ENCODE measurements around the gene SLC25A51. TPM values are rescaled to one million over a fixed set of nuclear protein-coding genes. Genes with fewer than 3 reads are reported as not detected.

The SLC25A51 gene
- 27.7 and 29.9 TPM in 2 replicates for polyA plus RNA-seq (2011; rRNA removed)
- polyA minus RNA-seq (2011; rRNA and poly(A)+ RNA removed) = 87.6 and 89.6 TPM in 2 replicates

- CTCF ChIA-PET = interaction anchor here (0.7 to 3.2 kb wide), 12 partner anchors 10 to 471 kb away, joined by 3 to 19 read pairs (median 5); no protein-coding TSS in a partner anchor
- Histone ChIP-seq H3K27me3 (ENCODE audit: control insufficient read depth, insufficient read depth, low read length) (no peaks in the 10 kb centered on the region), H3K4me3 (ENCODE audit: low read depth, low read length) (peak within 1 kb of the TSS; percentile 83), H3K9me3 (ENCODE audit: control insufficient read depth, insufficient read depth, low read length) (no peaks in the 10 kb centered on the region; the same call in 1 of the 2 replicates), H3K27ac (ENCODE audit: low read depth, low read length) (peak within 1 kb of the TSS; percentile 67)
- TF ChIP-seq, protein P1, sequence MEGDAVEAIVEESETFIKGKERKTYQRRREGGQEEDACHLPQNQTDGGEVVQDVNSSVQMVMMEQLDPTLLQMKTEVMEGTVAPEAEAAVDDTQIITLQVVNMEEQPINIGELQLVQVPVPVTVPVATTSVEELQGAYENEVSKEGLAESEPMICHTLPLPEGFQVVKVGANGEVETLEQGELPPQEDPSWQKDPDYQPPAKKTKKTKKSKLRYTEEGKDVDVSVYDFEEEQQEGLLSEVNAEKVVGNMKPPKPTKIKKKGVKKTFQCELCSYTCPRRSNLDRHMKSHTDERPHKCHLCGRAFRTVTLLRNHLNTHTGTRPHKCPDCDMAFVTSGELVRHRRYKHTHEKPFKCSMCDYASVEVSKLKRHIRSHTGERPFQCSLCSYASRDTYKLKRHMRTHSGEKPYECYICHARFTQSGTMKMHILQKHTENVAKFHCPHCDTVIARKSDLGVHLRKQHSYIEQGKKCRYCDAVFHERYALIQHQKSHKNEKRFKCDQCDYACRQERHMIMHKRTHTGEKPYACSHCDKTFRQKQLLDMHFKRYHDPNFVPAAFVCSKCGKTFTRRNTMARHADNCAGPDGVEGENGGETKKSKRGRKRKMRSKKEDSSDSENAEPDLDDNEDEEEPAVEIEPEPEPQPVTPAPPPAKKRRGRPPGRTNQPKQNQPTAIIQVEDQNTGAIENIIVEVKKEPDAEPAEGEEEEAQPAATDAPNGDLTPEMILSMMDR (IDR thresholded peaks at IDR 0.05; ENCODE audit: low read depth, low read length) = peak; percentile 94
- peak; percentile 77 for DNase-seq (ENCODE audit: low read depth, low spot score)
- POLR2A ChIA-PET = interaction anchor here (0.8 kb wide), 1 partner anchor 119 kb away, joined by 3 read pairs; the partner anchor contains the start of gene EXOSC3
These were observed at the start of gene SLC25A51 for GRCh38 chr9:37903647-37904444. Gene SLC25A51 (minus strand): TSS chr9:37904127. CDS start chr9:37888550, 15,577 bp downstream.

DNA sequence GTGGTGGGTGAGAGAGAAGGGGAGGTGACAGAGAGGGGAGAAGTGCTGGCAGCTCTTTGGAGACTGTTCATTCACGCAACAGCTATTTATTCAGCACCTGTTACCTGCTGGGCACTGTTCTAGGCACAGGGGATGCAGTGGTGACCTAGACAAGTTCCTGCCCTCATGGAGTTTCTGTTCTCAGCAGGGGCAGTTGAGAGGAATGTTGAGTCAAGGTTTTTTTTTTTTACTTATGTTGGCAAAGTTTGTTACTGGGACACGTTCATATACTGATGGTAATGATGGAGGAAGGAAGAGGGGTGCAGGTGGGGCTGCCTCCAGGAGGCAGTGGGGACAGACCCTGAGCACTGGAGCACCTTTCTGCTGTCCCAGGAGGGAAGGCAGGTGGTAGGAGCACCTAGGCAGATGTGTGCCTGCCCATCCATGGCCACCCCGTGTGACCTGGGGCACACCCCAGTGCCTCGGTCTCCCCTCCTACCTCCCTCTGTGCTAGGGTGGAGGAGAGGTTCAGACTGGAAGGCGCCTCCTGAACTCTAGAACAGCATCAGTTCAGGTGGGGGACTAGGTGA, 49.4 kb upstream of the SLC25A51 start:
- no peak for DNase-seq (ENCODE audit: low read depth, low spot score)
- no peaks in the 10 kb centered on the region for H3K9me3 ChIP-seq (ENCODE audit: control insufficient read depth, insufficient read depth, low read length)
- TF ChIP-seq, protein P1 (IDR thresholded peaks at IDR 0.05; ENCODE audit: low read depth, low read length) = no peak
- CTCF ChIA-PET = no interaction called here
- H3K27me3 ChIP-seq (ENCODE audit: control insufficient read depth, insufficient read depth, low read length) = no peaks in the 10 kb centered on the region
- H3K27ac ChIP-seq (ENCODE audit: low read depth, low read length) = peak overlapping the region; percentile 99
- H3K4me3 ChIP-seq (ENCODE audit: low read depth, low read length) = no peak overlapping the region
- POLR2A ChIA-PET = interaction anchor here (0.5 kb wide), 1 partner anchor 86 kb away, joined by 3 read pairs; no protein-coding TSS in a partner anchor

GRCh38 chr9:37952731-37953130, 48.8 kb upstream of the SLC25A51 start:
- TF ChIP-seq, protein P1 (IDR thresholded peaks at IDR 0.05; ENCODE audit: low read depth, low read length) = no peak
- H3K9me3 ChIP-seq (ENCODE audit: control insufficient read depth, insufficient read depth, low read length) = no peaks in the 10 kb centered on the region
- peak overlapping the region; percentile 99 for H3K27ac ChIP-seq (ENCODE audit: low read depth, low read length)
- POLR2A ChIA-PET = interaction anchor here (0.5 kb wide), 1 partner anchor 86 kb away, joined by 3 read pairs; no protein-coding TSS in a partner anchor
- no peaks in the 10 kb centered on the region for H3K27me3 ChIP-seq (ENCODE audit: control insufficient read depth, insufficient read depth, low read length)
- no peak overlapping the region for H3K4me3 ChIP-seq (ENCODE audit: low read depth, low read length)
- CTCF ChIA-PET = no interaction called here
- DNase-seq (ENCODE audit: low read depth, low spot score) = no peak

GRCh38 chr9:37951671-37952449, 47.9 kb upstream of the SLC25A51 start:
- ChIA-PET CTCF (interaction anchor here (0.5 to 0.6 kb wide), 3 partner anchors 21 to 470 kb away, joined by 3 to 5 read pairs (median 4); no protein-coding TSS in a partner anchor), POLR2A (no interaction called here)
- H3K27ac ChIP-seq (ENCODE audit: low read depth, low read length) = no peak overlapping the region
- no peak for DNase-seq (ENCODE audit: low read depth, low spot score)
- H3K9me3 ChIP-seq (ENCODE audit: control insufficient read depth, insufficient read depth, low read length) = no peaks in the 10 kb centered on the region
- no peaks in the 10 kb centered on the region for H3K27me3 ChIP-seq (ENCODE audit: control insufficient read depth, insufficient read depth, low read length)
- no peak overlapping the region for H3K4me3 ChIP-seq (ENCODE audit: low read depth, low read length)
- TF ChIP-seq, protein P1 (IDR thresholded peaks at IDR 0.05; ENCODE audit: low read depth, low read length) = no peak

Measured in AG04450 (cell line).